Activated CD4-positive, alpha-beta T cell treated with anti-CD3 and anti-CD28 coated beads, Interleukin-2, amount 10 ng/mL, durations not matched to agents 7 days and 5 days (primary cell): ENCODE data around the gene ASCC3. TPM values are rescaled to one million over a fixed set of nuclear protein-coding genes. Genes with fewer than 3 reads are reported as not detected.
"Not testable (repeated sequence)": the region's sequence is repeated elsewhere in the genome, so short reads cannot be mapped to it uniquely, and the experiment has no call there.

ENCODE experiments used
- CTCF ChIA-PET: fragments of 350-600 bp; sonication (Branson Sonifier 250); formaldehyde crosslinking; loops from one replicate; lab custom pipeline; 2021; ENCODE audit warnings: antibody characterized with exemption; lab: Charles Lee
- POLR2A ChIA-PET: fragments of 350-600 bp; sonication (Branson Sonifier 250); formaldehyde crosslinking; loops from one replicate; lab custom pipeline; 2021; ENCODE audit warnings: antibody characterized with exemption; lab: Charles Lee
- DNase-seq: peaks from one replicate; pipeline ENCODE4 v3.0.0-alpha.2; 2020
- H3K27ac Mint-ChIP-seq: one replicate; pipeline ENCODE4 v1.8.0; 2021; ENCODE audit warnings: mild to moderate bottlenecking, moderate library complexity, mixed read lengths
- H3K27me3 Mint-ChIP-seq: one replicate; pipeline ENCODE4 v1.8.0; 2021; ENCODE audit warnings: mixed read lengths
- H3K36me3 Mint-ChIP-seq: one replicate; pipeline ENCODE4 v1.8.0; 2021; ENCODE audit warnings: low read depth, mixed read lengths
- H3K4me1 Mint-ChIP-seq: one replicate; pipeline ENCODE4 v1.8.0; 2021; ENCODE audit warnings: mixed read lengths
- H3K4me3 Mint-ChIP-seq: one replicate; pipeline ENCODE4 v1.8.0; 2021; ENCODE audit warnings: mild to moderate bottlenecking, moderate library complexity, mixed read lengths
- H3K9me3 Mint-ChIP-seq: one replicate; pipeline ENCODE4 v1.8.0; 2021; ENCODE audit warnings: mixed read lengths
- total RNA-seq, 2 experiments: library from RNA; stranded (reverse); gene quantifications; one replicate each; pipeline ENCODE4 v1.2.3, GENCODE V29; 2021

Gene ASCC3
- total RNA-seq, 2 experiments from 2014 or later: 54.3 to 55.3 TPM

DNA sequence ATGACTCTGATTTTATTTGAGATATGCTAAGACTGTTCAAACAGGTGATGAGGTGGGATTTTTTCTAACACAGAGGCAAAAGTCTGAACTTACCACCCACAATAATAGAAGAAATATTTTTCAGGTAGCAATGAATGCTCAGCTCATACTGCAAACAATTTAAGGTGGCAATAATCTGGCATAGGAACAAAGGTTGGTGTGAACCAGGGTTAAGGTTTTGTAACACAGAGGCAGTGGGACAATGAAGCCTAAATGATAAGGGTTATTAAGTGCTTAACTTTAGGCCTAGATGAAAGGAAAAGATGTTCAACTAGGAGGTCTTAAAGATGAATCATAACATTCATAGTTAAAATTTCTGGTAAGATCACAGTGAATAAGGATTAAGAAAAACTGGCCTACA is 4.9 kb downstream of the ASCC3 start:
- no peak for DNase-seq
- Mint-ChIP-seq H3K27ac (no peak overlapping the region), H3K36me3 (peaks cover 51% of the 10 kb centered on the region), H3K9me3 (peaks cover 5% of the 10 kb centered on the region), H3K27me3 (no peaks in the 10 kb centered on the region), H3K4me1 (peaks cover 48% of the 10 kb centered on the region), H3K4me3 (no peak overlapping the region)
- POLR2A ChIA-PET: no interaction called here
- CTCF ChIA-PET: no interaction called here

DNA sequence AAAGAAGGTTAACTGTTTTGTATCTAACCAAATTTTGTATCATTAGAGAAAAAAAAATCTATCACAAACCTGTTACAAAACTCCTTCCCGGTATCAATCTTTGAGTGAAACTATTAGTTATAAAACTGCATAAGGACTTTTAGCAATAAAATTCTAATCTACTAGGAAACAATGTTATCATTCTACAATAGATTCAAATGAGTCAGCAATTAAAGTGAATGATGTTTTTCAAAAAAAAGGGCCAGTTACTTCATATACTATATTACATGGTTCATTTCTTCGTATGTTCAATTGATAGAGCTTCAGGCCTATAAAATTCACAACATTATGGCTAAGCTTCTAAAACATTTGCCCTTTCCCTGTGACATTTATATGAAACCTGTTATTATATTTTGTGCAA is 15.6 kb downstream of the ASCC3 start:
- Mint-ChIP-seq H3K9me3 (peaks cover 1% of the 10 kb centered on the region), H3K4me3 (no peak overlapping the region), H3K36me3 (peaks cover 61% of the 10 kb centered on the region), H3K4me1 (peaks cover 7% of the 10 kb centered on the region), H3K27me3 (no peaks in the 10 kb centered on the region), H3K27ac (no peak overlapping the region)
- CTCF ChIA-PET: no interaction called here
- POLR2A ChIA-PET: no interaction called here
- DNase-seq: no peak

- Mint-ChIP-seq H3K27ac (no peak overlapping the region), H3K36me3 (peaks cover 78% of the 10 kb centered on the region), H3K27me3 (no peaks in the 10 kb centered on the region), H3K9me3 (peaks cover 19% of the 10 kb centered on the region), H3K4me1 (no peaks in the 10 kb centered on the region), H3K4me3 (no peak overlapping the region)
- ChIA-PET POLR2A (no interaction called here), CTCF (no interaction called here)
- DNase-seq: no peak
Measured at GRCh38 chr6:100862063-100862462, 19.1 kb downstream of the ASCC3 start.

GRCh38 chr6:100856146-100856545 is 25.0 kb downstream of the ASCC3 start:
- H3K27me3 Mint-ChIP-seq: no peaks in the 10 kb centered on the region
- CTCF ChIA-PET: no interaction called here
- H3K4me3 Mint-ChIP-seq: no peak overlapping the region
- POLR2A ChIA-PET: no interaction called here
- H3K4me1 Mint-ChIP-seq: no peaks in the 10 kb centered on the region
- no peak for DNase-seq
- H3K36me3 Mint-ChIP-seq: peaks cover 75% of the 10 kb centered on the region
- peaks cover 32% of the 10 kb centered on the region for H3K9me3 Mint-ChIP-seq
- no peak overlapping the region for H3K27ac Mint-ChIP-seq

GRCh38 chr6:100851819-100852218 is 29.3 kb downstream of the ASCC3 start:
- ChIA-PET CTCF (no interaction called here), POLR2A (no interaction called here)
- no peaks in the 10 kb centered on the region for H3K27me3 Mint-ChIP-seq
- no peak overlapping the region for H3K4me3 Mint-ChIP-seq
- no peak overlapping the region for H3K27ac Mint-ChIP-seq
- no peak for DNase-seq
- H3K9me3 Mint-ChIP-seq: peaks cover 15% of the 10 kb centered on the region
- peaks cover under 1% of the 10 kb centered on the region for H3K4me1 Mint-ChIP-seq
- peaks cover 51% of the 10 kb centered on the region for H3K36me3 Mint-ChIP-seq

DNA sequence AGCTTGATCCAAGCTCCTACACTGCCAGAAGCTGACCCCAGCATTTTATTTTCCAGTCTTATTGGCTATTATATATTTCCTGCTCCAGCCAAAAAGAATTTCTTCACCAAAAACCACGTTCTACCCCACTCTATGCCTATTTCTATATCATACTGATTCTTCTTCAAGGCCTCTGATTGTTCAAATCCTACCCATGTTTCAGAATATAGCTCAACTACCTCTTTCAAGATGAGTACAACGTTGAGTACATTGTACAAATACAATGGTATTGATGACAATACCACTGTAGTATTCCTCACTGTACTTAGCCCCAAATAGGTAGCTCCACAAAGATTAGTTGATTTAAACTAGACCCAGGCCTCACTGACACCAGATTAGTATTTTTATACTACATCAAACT is 31.0 kb downstream of the ASCC3 start:
- Mint-ChIP-seq H3K9me3 (peaks cover 12% of the 10 kb centered on the region), H3K4me3 (no peak overlapping the region), H3K4me1 (peaks cover 5% of the 10 kb centered on the region), H3K36me3 (peaks cover 42% of the 10 kb centered on the region), H3K27ac (no peak overlapping the region), H3K27me3 (no peaks in the 10 kb centered on the region)
- ChIA-PET CTCF (no interaction called here), POLR2A (no interaction called here)
- DNase-seq: no peak

- H3K27ac Mint-ChIP-seq: no peak overlapping the region
- no peak for DNase-seq
- CTCF ChIA-PET: no interaction called here
- H3K9me3 Mint-ChIP-seq: peaks cover 3% of the 10 kb centered on the region
- no peak overlapping the region for H3K4me3 Mint-ChIP-seq
- H3K36me3 Mint-ChIP-seq: peaks cover 30% of the 10 kb centered on the region
- peaks cover 5% of the 10 kb centered on the region for H3K4me1 Mint-ChIP-seq
- no peaks in the 10 kb centered on the region for H3K27me3 Mint-ChIP-seq
- POLR2A ChIA-PET: no interaction called here
Measured at GRCh38 chr6:100846276-100846675, 34.9 kb downstream of the ASCC3 start.

GRCh38 chr6:100845676-100846075 is 35.5 kb downstream of the ASCC3 start:
- no peaks in the 10 kb centered on the region for H3K27me3 Mint-ChIP-seq
- H3K4me1 Mint-ChIP-seq: peaks cover 5% of the 10 kb centered on the region
- no peak overlapping the region for H3K4me3 Mint-ChIP-seq
- peaks cover 3% of the 10 kb centered on the region for H3K9me3 Mint-ChIP-seq
- CTCF ChIA-PET: no interaction called here
- DNase-seq: no peak
- no peak overlapping the region for H3K27ac Mint-ChIP-seq
- POLR2A ChIA-PET: no interaction called here
- H3K36me3 Mint-ChIP-seq: peaks cover 30% of the 10 kb centered on the region

GRCh38 chr6:100839419-100839818 is 41.7 kb downstream of the ASCC3 start:
- no peak overlapping the region for H3K27ac Mint-ChIP-seq
- no peaks in the 10 kb centered on the region for H3K27me3 Mint-ChIP-seq
- peaks cover 6% of the 10 kb centered on the region for H3K9me3 Mint-ChIP-seq
- peaks cover 38% of the 10 kb centered on the region for H3K36me3 Mint-ChIP-seq
- DNase-seq: no peak
- CTCF ChIA-PET: no interaction called here
- POLR2A ChIA-PET: no interaction called here
- H3K4me3 Mint-ChIP-seq: no peak overlapping the region
- H3K4me1 Mint-ChIP-seq: no peaks in the 10 kb centered on the region

GRCh38 chr6:100838011-100838410 is 43.1 kb downstream of the ASCC3 start:
- no peaks in the 10 kb centered on the region for H3K4me1 Mint-ChIP-seq
- DNase-seq: no peak
- ChIA-PET CTCF (no interaction called here), POLR2A (no interaction called here)
- no peak overlapping the region for H3K4me3 Mint-ChIP-seq
- H3K27ac Mint-ChIP-seq: no peak overlapping the region
- H3K27me3 Mint-ChIP-seq: no peaks in the 10 kb centered on the region
- H3K9me3 Mint-ChIP-seq: peaks cover 6% of the 10 kb centered on the region
- peaks cover 41% of the 10 kb centered on the region for H3K36me3 Mint-ChIP-seq

DNA sequence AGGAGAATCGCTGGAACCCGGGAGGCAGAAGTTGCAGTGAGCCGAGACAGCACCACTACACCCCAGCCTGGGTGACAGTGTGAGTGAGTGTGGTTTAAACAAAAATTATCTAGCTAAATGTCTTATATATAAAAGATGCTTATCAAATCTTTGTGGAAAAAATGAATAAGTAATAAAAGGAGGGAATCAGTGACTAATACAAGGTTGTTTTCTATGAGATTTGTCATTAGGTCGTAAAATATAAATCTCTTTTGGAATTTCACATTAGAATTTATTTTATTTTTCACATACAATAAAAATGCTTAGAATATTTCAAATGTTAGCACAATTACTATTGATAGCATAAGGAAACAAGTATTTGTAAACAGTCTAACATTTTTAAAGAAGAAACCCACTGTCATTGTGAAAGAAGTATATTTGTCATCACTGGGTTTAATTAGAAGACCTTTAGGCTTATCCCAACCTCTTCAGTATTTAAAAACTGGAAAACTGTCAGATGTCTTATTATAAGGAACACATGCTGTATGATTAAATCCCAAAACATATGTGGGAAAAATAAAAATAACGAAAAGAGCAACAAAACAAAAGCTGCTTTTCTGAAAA is 47.1 kb downstream of the ASCC3 start:
- Mint-ChIP-seq H3K27ac (no peak overlapping the region), H3K4me3 (no peak overlapping the region), H3K27me3 (no peaks in the 10 kb centered on the region), H3K9me3 (peaks cover 6% of the 10 kb centered on the region), H3K4me1 (no peaks in the 10 kb centered on the region), H3K36me3 (peaks cover 41% of the 10 kb centered on the region)
- CTCF ChIA-PET: no interaction called here
- DNase-seq: no peak
- POLR2A ChIA-PET: no interaction called here

DNA sequence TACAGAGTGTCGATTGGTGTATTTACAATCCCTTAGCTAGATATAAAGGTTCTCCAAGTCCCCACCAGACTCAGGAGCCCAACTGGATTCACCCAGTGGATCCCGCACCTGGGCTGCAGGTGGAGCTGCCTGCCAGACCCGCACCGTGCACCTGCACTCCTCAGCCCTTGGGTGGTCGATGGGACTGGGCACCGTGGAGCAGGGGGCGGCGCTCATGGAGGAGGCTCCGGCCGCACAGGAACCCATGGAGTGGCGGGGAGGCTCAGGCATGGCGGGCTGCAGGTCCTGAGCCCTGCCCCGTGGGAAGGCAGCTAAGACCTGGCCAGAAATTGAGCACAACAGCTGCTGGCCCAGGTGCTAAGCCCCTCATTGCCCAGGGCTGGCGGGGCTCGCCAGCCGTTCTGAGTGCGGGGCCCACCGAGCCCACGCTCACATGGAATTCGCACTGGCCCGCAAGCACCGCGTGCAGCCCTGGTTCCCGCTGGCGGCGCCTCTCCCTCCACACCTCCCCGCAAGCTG is 52.0 kb downstream of the ASCC3 start:
- H3K9me3 Mint-ChIP-seq, POLR2A ChIA-PET, CTCF ChIA-PET, DNase-seq, H3K27me3 Mint-ChIP-seq, H3K27ac Mint-ChIP-seq, H3K4me1 Mint-ChIP-seq, H3K4me3 Mint-ChIP-seq: not testable (repeated sequence)
- peaks cover 24% of the 10 kb centered on the region for H3K36me3 Mint-ChIP-seq

DNA sequence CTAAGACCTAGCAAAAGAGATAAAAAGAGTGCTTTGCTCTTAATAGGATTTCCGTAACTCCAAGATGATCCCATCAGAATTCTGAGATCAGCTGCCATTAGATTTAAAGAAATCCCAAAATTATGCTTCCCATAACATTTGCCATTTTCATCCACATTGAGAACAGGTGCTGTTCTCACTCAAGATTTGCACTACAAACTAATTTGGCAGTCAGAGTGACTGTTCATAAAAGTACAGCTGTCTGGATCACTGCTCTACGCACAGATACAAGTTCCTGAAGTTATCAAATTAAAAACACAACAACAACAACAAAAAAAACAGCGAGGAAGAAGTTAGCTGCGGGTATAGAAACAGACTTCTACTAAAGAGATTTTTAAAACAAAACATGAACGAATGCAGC is 58.1 kb downstream of the ASCC3 start:
- H3K27ac Mint-ChIP-seq: no peak overlapping the region
- peaks cover 27% of the 10 kb centered on the region for H3K36me3 Mint-ChIP-seq
- no peaks in the 10 kb centered on the region for H3K27me3 Mint-ChIP-seq
- H3K4me1 Mint-ChIP-seq: no peaks in the 10 kb centered on the region
- ChIA-PET POLR2A (no interaction called here), CTCF (interaction anchor here (0.6 kb wide), 1 partner anchor 905 kb away, joined by 3 read pairs; no protein-coding TSS in a partner anchor)
- H3K4me3 Mint-ChIP-seq: no peak overlapping the region
- peaks cover 9% of the 10 kb centered on the region for H3K9me3 Mint-ChIP-seq
- DNase-seq: no peak

GRCh38 chr6:100818066-100818465 is 63.1 kb downstream of the ASCC3 start:
- ChIA-PET CTCF (no interaction called here), POLR2A (no interaction called here)
- H3K4me3 Mint-ChIP-seq: no peak overlapping the region
- no peak overlapping the region for H3K27ac Mint-ChIP-seq
- peaks cover 48% of the 10 kb centered on the region for H3K36me3 Mint-ChIP-seq
- DNase-seq: no peak
- H3K4me1 Mint-ChIP-seq: peaks cover 4% of the 10 kb centered on the region
- H3K9me3 Mint-ChIP-seq: peaks cover 15% of the 10 kb centered on the region
- no peaks in the 10 kb centered on the region for H3K27me3 Mint-ChIP-seq
